NCI-H2081 treated with DMSO at 0.1 percent for 48 hours (cell line): ENCODE results near the gene GPR37L1.
A peak's percentile ranks its signal among the peaks of the same experiment; 100 is the strongest.

Source experiments
- DNase-seq: peaks from one replicate; lab custom pipeline; 2025; lab: John Stamatoyannopoulos, UW

The GPR37L1 gene

DNA sequence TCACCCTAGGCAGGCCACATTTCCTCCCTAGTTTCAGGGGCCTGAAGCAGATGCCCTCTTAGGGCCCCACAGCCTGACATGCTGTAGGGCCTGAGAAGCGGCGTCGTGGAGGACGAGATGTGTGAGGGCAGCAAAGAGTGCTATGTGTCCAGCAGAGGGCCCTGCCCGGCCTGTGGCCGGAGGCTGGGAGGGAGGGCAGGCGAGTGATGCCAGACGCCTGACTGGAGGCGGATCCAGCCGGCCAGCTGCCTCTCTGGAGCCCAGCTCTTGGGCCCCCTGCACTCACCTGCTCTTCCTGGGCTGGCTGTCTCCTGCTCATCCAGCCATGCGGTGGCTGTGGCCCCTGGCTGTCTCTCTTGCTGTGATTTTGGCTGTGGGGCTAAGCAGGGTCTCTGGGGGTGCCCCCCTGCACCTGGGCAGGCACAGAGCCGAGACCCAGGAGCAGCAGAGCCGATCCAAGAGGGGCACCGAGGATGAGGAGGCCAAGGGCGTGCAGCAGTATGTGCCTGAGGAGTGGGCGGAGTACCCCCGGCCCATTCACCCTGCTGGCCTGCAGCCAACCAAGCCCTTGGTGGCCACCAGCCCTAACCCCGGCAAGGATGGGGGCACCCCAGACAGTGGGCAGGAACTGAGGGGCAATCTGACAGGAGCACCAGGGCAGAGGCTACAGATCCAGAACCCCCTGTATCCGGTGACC, at the start of gene GPR37L1:
Gene GPR37L1, plus strand, starts transcription at position 279 of the 697 bp plus-strand sequence. Its CDS starts 47 bp downstream, at position 326.
- DNase-seq: no peak

GRCh38 chr1:202073206-202073605, 49.5 kb upstream of the GPR37L1 start:
- no peak for DNase-seq

DNA sequence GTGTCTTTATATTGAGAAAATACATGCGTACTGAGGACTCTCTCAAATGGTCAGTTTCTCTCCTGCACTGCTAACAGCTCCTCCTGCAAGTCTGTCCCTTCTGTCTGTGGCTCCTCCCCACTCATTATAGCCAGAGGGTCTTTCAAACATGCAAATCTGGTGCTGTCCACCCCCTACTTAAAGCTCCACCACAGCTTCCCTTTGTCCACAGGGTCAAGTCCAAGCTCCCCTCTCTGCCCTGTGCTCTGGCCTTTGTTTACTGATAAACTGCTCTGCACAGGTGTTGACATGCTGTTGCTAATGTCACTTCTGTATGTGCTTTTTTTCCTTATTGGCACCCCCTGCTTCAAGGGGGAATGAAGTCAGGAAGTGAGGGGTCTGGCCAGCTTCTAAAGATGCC, 47.7 kb upstream of the GPR37L1 start:
- DNase-seq: no peak

- no peak for DNase-seq
These were observed 47.3 kb upstream of the GPR37L1 start for GRCh38 chr1:202075389-202075788.

- no peak for DNase-seq
These were observed 46.6 kb upstream of the GPR37L1 start for GRCh38 chr1:202076050-202076511.

DNA sequence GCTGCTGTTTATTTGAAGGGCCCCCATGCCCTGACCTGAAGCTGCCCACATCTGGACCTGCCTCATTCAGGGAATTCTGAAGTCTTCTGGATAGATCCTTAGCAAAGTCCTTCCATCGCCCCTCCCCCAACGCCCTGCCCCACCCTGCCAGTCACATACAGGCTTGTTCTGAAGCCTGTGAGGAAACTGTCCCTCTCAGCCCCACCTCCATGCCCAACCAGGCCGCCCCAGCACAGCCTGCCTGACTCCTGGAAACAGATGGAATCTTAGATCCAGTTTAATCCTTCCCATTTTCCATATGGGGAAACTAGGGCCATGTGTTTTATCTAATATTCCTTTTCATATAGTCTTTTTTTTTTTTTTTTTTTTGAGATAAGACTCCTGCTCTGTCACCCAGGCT, 44.5 kb upstream of the GPR37L1 start:
- no peak for DNase-seq

DNA sequence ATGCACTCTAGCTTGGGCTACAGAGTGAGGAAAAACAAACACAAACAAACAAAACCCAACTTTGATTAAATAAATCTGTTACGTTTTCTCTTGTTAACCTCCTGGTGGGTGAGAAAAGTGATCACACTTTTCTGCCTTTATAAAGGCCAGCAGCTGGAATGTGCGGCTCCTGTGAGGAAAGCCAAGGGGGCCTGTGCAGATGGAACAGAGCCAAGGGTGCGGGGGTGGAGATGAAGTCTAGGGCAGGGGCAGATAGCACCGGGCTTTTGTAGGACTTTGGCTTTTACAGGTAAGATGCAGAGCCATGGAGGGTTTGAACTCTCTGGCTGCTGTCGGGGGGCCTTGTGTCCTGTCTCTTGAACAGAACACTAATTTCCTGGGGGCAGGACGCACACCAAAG, 40.7 kb upstream of the GPR37L1 start:
- DNase-seq: no peak

DNA sequence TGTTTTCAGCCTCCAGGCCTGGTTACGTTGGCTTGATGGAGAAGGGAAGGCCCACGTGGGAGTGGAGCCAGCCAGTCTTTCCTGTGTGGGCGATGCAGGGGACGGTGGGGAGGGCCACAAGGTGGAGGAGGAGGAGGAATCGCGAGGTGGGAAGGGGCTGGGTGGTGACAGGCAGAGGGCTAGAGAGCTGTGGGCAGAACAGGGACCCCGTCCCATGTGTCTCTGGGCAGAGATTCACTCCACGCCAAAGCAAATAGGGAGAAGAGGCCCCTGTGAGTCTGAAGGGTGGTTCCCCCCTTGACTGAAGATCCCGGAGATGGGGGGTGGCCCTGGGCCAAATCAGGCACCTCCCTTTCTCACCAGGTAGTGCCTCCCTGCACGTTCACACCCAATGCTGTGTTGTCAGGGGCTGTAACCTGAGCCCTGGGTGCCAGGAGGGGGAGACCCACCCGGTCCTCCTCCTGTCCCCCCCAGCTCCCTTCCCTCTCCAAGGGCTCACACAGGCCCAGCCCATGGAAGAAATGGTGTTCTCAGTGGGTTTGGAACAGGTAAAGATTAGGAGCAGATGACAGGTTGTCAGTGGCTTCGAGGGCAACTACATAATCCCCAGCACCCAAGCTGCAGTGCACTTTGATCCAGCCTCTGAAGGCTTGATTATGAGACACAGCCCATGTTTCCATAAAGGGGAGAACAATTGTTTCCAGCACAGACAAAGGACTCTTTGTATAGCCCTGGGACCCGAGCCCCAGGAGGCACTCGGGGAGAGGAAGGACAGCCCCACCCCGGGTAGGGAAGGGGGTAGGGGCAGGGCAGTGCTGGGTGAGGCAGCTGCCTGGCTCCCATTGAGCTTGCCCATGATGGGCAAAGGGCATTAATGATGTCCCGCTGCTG, 37.7 kb upstream of the GPR37L1 start:
- peak; percentile 93 for DNase-seq

DNA sequence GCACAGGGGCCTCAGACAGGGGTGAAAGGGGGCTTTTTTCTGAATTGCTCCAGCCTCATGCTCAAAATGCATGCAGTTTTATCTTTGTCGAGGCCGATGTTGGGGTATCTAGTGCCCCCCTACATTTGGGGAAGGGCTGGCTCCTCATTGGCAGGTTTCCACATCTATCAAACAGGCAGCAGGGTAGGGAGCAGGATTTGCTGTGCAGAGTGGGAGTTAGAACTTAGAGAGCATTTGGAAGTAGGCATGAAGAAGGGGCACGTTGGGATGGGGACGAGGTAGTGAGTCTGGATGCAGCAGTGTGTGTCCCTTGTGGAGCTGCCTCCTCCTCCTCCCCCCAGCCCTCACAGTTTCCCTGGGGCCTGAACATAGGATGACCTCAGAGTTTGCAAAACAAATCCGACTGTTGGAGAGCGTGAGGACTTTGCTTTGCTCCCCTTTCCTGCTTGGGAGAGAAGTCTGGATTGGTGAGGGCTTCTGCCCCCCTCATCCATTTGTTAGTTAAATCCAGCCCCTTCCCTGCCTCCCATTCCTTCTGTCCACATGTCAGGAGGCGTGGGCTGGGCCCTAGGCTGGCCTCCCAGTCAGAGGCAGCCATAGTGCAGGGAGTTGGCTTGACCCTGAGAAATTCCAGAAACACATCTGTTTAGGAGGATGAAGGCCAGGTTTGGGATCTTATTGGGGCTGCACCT, 36.9 kb upstream of the GPR37L1 start:
- no peak for DNase-seq

DNA sequence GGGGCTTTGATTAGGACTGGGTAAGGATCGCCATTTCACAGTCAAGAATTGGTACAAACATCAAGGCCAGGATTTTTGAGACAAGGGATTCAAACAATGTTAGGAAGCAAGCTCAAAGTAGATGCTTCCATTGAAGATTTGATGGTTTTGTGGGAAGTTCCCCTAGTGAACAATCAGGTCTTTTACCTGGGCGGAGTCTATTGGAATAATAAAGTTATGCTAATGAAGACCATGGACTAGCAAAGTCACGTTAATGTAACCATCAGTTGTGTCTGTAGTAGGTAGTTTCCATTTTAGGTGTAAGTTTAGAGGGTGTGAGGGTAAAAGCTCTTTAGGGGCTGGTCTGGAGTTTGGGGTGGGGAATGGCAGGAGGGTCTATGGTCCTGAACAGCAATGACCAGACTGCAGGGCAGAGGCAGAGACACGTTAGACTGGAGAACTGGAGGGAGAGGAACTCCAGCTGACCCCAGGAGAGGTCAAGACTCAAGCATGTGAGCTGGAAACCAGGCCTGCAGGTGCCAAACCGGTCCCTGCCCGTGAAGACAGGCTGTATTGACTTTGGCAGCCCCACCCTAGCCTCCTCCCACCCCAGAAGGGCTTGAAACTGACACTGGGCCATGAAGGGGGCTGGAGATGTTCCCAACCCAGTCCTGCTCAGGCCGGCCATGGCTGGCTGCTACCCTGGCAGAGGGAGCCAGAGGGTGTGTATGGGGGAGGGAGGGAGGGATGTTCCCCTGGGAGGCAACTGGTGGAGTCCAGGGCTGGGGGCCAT, 36.0 kb upstream of the GPR37L1 start:
- no peak for DNase-seq

GRCh38 chr1:202088206-202088605, 34.5 kb upstream of the GPR37L1 start:
- DNase-seq: no peak

DNA sequence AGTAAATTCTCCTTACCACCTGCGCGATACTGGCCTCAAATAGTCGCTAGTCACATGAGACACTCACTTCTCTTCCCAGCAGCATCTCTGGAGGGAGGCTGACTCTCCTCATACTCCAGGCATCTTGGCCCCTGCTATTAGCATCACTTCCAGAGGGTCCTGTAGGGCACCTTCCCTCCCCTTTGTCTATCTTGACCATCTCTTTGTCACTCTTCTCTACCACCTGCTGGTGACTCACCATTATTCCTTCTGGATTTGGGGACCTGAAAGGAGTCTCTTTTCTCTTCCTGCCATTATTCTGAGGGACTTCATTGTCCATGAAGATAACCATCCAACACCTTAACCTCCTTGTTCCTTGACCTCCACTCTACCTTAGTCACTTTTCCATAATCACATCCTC, 31.7 kb upstream of the GPR37L1 start:
- no peak for DNase-seq

DNA sequence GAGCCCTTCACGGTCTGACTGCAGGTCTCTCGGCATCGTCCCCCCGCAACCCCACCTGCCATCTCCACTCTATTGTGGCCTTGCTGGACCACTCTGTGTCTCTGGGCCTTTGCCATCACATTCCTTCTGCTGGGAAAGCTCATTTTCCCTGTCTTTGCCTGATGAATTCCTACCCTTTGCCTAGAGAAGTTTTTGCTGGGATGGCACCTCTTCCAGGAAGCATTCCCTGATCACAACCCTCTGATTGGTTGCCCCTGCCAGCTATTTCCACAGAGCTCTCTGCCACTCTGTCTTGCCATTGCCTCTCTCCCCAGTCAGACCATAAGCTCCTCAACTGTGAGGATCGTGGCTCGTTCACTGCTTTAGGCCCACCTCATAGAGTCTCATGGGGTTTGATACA, 28.9 kb upstream of the GPR37L1 start:
- DNase-seq: no peak

GRCh38 chr1:202101184-202101583, 21.5 kb upstream of the GPR37L1 start:
- peak; percentile 47 for DNase-seq

GRCh38 chr1:202104073-202104472, 18.6 kb upstream of the GPR37L1 start:
- no peak for DNase-seq

DNA sequence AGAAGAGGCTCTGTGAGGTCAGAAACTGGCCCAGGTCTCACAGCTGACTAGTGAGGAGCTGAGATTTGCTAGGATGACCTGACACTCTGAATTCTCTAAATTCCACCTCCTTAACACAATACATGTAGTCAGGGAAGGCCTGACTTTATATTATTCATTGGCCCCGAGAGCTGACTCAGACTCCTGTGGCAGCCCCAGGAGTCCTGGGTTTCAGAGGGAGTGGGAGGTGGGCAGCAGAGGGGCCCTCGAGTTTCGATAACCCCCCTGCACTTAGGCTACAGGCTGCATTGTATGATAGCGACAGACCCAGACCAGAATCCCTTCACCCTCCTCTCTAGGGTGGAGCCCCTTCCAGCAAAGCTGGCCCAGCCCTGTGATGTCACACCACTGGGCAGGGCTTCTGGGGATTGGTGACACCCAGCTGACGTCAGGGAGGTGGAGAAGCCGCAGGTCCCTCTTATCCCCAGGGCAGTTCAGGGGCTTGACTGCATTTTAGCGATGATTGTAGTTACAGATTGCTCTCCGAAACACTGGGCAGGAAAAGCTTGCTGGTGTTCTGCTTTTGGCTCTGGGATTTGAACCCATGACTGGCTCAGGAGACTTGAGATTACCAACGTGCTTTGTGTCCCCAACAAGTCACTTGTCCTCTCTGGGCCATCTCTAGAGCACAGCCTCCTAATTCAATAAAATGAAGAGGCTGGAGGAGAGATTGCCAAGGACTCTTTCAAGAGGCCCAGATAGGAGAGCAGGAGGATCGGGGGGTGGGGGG, 17.0 kb upstream of the GPR37L1 start:
- DNase-seq: peak; percentile 24

GRCh38 chr1:202106340-202107254, 16.1 kb upstream of the GPR37L1 start:
- DNase-seq: no peak

DNA sequence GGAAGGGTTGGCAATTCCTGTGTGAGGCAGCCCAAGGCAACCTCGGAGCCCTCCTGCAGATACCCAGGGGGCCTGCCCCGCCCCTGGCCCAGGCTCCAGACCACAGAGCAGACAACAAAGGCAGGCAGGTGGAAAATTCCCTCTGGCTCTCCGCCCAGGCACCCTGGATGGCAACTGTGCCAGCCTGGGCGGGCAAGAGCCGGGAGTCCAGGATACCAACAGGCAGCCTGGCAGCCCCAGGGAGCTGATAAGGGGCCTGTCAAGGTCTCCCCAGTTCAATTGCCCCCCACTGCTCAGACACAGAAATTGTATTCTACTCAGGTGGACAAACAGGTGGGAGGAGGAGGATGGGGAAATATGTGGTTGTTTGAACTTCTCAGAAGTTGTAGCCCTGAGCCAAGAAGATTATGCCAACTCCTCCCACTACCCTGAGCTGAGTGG, 15.4 kb upstream of the GPR37L1 start:
- peak; percentile 92 for DNase-seq

DNA sequence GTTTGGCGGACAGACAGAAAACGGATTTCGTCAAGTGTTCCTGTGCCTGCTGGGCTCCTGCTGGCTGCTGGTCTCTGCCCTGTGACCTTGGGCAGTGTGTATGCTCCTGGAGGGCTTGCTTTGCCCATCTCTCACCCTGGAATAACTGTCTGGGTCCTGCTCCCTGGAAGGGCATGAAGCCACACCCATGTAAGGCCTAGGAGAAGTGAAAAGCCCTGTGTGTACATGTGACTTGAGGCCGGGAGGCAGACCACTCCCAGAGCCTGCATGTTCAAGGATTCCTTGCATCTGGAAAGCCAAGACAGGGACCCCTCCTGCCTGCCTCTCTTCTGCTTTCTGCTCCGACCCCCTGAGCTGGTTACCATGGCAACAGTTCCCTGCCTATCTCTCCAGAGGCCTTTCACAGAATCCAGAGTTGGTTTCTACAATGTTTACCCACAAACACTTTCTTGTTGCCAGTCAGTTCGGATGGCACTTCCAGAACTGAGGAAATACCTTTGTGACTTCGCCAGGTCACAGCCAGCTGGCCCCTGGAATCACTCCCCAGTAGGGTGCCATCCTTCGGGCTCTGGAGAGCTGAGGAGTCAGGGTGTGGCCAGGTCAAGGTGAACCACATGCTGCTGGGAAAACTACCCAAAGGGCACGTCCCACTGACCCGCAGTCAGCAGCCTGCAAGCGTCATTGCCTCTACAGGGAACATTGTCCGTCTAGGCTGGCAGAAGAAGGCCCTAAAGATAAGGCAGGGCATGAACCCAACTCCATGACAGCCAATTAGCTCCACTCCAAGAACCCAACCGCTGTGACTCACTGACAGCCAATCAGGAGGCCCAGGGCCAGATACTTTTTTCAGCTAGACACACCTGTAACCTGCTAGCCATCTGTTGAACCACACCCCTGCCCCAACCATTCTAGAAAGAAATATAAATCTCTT, 14.7 kb upstream of the GPR37L1 start:
- no peak for DNase-seq
